CD4-positive, alpha-beta T cell treated with Interleukin-10 for 1 hour (primary cell): Measurements from ENCODE around the gene PLCH2.
"Not testable (repeated sequence)": the region's sequence is repeated elsewhere in the genome, so short reads cannot be mapped to it uniquely, and the experiment has no call there.

Source experiments
- DNase-seq: peaks from one replicate; pipeline ENCODE4 v3.0.0-alpha.2; 2020

Gene PLCH2

DNA sequence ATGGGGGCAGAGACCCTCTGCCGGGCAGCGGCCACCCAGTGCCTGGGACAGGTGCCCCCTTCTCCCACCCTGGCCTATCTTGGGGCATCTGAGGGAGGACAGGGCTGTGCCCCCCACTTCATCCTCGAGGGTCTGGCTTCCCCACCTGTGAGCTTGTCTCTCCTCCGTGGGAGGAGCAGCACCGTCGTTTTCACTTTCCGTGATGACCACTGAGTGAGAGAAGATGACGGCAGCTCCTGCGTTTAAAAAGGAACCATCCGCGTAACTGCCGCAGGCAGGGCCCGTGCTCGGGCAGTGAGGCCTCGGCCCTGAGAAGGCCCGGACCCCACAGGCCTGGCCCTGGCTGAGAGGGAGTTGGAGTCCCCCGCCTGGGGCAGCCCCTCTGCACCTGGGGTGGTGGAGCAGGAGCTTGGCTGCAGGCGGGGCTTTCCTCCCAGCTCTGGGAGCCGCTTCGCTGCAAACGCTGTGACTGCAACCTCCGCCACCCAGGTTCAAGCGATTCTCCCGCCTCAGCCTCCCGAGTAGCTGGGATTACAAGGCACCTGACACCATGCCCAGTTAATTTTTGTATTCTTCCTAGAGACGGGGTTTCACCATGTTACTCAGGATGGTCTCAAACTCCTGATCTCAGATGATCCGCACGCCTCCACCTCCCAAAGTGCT is 73.4 kb downstream of the PLCH2 start:
- DNase-seq, result not testable (repeated sequence)

DNA sequence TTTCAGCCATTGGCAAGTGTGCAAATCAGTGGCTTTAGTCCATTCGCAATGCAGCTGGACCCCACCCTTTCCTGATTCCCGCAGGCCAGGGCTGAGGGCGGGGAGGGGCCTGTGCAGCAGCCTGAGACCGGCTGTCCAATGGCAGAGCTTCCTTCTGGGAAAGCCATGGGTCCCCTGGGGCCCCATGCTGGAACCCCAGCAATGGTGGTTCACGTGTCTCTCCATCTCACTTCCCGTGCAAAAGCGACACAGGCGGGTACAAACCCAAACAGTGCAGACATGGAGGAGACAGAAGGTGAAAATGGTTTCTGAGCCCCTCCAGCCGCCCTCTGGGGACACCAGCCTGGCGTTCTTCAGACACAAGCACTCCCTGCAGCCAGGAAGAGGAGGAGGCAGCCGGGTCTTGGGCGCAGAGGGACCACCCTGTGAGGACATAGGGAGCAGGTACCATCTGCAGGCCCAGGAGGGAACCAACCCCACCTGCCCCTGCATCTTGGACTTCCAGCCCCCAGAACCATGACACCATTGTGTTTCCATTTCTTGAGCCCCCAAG is 74.3 kb downstream of the PLCH2 start:
- not testable (repeated sequence) for DNase-seq

DNA sequence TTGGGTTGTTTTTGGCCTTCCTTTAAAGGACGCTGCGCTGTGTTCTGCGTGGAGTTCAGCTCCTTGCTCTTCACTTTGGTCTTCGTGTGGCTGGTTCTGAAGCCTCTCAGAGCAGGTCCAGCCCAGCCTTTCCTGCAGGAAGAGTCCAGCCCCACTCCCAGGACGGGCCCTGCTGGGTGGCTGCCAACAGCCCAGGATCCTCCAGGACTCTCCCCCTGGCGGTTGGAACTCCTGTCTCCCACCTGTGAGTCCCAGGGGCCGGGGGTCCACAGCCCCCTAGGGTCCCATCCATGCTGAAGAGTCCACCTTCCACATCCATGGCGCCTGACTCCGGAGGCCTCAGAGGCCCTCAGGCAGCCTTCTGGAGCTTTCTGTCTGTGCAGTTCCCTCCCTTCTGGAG is 75.5 kb downstream of the PLCH2 start:
- not testable (repeated sequence) for DNase-seq

DNA sequence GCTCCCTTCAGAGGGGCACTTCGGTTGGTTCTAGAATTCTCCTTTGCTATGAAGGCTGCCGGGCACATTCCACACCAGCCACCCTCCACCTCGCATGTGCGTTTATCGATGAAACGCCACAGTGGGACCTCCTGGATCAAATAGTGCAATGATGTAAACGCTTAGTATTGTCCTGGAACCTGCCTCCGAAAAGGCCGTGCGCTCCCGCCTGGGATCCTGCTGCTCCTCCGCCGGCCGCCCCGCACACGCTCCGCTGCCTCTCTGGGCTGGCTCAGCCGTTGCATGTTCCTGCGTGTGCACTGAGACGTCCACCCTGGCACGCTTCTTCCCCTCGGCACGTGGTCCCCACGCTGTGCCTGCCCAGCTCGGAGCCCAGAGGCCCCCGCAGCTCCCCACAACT is 76.1 kb downstream of the PLCH2 start:
- no peak for DNase-seq

DNA sequence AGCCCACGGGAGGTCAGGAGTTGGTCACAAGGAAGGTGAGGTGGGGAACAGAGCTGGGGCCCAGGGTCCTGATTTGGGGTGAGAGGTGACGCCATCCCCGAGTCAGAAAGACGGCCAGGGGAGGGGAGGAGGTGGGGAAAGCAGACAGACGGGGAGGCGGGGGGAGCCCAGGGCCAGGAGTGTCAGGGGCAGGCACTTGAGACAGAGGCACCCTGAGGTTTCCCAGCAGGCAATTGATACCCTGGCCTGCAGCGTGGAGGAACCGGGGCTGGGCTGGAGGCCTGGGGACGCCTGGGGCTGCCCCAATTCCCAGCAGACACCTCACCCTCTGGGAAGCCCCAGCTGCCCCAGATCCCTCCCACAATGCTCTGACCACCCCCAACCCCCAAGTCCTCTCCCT is 77.0 kb downstream of the PLCH2 start:
- not testable (repeated sequence) for DNase-seq

DNA sequence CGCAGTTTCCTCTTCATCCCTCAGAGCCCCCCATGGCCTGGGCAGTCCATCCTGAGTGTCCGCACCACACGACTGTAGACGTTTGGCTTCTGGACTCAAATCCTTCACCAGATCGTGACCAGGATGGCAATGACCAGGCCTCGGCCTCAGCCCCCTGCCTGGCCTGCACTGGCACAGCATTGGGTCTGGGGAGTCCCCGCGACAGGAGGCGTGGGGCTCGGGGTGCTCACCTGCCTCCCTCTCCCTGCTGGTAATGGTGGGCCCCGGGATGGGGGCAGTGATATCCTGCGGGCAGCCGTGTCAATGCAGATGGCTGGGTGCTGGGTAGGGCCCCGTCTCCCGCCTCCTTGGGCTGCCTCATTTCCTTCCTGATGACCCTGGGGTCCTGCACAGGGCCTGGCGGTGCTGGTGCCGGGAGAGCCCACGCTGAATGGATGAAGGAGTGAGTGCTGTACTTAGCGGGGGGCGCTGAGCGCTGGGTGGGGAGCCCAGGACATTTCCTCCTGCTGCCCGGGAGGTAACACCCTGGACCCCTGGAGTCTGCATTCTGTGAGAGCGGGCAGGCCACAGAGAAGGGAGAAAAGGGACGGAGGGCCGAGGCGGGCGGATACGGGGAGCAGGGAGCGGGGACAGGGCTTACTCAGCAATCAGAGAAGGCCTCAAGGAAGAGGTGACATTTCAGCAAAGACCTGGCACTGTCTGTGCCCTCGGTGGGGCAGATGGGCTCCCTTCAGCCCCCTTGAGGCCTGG is 78.0 kb downstream of the PLCH2 start:
- DNase-seq, result no peak

DNA sequence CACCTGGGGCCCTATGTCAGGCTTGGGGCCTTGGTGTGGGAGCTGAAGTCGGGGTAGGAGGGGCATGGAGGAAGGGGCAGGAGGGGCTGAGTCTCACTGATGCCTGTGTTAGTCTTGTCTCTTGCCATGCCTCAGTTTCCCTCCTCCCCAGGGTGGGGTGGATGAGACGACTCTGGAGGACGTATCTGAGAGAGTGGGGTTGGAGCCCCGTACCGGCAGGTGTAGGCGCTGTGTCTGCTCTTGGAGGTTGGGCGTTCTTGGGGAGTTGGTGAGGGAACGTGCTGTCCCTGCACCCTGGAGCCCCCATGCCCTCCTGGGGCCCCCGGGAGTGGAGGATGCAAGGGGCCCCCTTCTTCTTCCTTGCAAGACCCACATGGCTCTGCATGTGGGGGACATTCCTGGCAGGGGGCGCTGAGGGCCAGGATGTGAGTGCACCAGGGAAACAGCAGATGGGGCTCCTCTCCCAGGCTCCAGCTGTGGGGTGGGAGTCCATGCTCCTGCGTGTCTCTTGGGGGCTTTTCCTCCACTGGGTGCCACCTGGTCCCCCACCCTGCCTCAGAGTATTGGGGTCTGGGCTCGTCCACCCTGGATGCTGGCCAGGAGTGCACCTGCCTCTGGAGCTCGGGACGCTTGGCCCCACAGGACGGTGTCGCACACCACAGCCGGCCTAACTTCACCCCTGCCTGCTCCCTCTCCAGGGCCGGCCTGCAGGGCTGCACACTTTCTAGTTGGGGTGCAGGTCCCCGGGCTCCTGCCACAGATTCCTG is 78.7 kb downstream of the PLCH2 start:
- DNase-seq, result peak; percentile 62
